Stimulated activated CD8-positive, alpha-beta memory T cell treated with anti-CD3 and anti-CD28 coated beads, Interleukin-2, amount 100 ng/mL, for 1 hour (primary cell): ENCODE data around the gene TMLHE.
"Not testable (repeated sequence)": the region's sequence is repeated elsewhere in the genome, so short reads cannot be mapped to it uniquely, and the experiment has no call there.

Source experiments
- DNase-seq, 2 donors: peaks; one replicate each; pipeline ENCODE4 v3.0.0-alpha.2; 2020; ENCODE audit warnings: low read depth in 2 of 2

TMLHE gene

DNA sequence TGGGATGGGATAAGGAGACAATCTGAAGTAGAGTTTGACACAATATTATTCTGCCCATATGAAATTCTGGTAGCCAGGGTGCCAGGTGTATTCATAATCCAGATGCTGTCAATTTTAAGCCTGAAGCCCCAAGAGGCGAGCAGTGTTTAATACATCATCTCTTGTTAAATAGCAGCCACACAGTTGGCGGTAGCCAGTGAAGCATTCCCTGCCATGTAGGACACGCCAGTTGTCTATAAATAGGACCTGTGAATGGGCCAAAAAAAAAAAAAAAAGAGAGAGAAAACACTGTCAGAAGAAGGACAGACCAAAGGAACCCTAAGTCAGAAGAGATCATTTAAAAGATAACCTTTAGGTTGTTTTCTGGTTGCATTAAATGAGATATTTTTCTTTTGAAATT lies 121.3 kb downstream of the TMLHE start:
- DNase-seq = not testable (repeated sequence)

DNA sequence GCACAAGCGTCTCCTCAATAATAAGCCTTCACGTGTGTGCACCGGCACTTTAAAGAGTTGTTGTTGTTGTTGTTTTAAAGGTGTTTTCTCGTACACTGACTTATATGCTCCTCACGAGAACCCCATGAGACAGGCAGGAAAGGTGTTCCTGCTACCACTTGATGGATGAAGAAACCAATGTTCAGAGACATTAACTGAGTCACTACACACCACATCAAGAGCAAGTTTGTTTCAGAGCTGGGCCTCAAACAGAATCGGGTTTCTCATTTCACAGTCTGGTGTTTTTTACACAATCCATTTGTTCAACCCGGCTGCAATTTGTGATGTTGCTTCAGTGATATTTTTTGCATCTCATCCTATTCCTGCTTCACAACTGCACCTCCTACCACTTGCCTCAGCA lies 135.6 kb downstream of the TMLHE start:
- DNase-seq = not testable (repeated sequence)

DNA sequence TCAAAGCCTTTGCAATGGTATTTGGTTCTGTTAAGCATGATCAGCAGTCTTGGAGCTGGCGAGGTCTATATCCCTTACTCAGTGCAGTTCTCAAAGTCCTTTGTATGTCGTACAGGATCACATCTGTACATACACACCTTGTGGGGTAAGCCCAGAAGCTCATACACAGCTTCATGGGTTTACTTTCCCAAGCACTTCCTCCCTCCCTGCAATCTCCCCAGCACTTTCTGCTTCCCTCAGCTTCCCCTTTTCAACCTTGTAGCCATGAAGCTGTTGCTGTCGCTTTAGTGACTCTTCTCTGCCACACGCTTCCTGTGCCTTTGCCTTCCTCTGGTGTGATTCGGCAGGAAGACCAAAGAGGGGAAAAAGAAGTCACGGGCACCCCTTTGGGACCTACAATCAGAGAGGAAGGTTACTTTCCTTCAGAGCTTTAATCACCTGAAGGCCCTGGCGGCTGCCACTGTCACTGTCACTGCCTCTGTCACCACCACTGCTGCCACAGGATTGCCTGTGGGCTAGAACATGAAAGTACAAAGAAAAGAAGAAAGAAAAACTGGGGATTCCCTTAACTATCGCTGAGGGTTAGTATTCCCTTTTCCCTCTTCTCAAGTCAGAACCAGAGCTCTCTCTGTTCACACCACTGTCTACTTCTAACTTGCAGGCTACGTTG lies 146.3 kb downstream of the TMLHE start:
- DNase-seq = not testable (repeated sequence)

DNA sequence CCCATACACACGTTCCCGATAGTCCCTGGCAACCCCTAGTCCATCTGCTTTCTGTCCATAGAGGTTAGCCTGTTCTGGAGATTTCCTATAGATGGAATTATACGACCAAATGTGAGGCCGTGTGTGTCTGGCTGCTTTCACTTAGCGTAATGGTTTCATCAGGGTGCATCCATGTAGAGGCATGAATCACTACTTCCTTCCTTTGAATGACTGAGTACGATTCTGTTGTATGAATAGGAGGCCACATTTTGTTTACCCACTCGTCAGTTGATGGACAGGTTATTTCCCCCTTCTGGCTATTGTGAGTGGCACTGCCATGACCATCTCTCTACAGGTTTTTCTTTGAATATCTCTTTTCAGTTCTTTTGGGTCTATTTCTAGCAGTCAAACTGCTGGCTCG lies 152.3 kb downstream of the TMLHE start:
- not testable (repeated sequence) for DNase-seq

DNA sequence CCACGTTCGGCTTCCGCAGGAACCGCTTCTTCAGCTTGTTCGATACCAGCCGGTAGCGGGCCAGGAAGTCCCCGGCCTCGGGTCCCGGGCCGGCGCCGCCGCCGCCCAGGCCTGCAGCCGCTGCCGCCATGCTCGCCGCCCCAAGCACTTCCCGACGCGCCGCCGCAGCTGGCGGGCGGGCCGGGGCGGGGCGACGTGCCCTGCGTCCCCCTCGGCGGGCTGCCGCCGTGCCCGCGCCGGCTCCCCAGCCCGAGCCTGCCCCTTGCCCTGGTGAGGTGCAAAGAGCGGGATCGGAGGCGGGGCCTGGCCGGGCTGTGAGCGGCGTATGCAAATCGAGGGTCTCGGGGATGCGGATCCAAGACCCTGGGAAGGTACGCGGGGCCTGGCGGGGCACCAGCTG lies 154.3 kb downstream of the TMLHE start, which contains the start of gene F8A3:
TSS of gene F8A3 (minus strand) at position 150 of the 400 bp plus-strand sequence. CDS start at position 130, 20 bp downstream.
- DNase-seq = not testable (repeated sequence)

DNA sequence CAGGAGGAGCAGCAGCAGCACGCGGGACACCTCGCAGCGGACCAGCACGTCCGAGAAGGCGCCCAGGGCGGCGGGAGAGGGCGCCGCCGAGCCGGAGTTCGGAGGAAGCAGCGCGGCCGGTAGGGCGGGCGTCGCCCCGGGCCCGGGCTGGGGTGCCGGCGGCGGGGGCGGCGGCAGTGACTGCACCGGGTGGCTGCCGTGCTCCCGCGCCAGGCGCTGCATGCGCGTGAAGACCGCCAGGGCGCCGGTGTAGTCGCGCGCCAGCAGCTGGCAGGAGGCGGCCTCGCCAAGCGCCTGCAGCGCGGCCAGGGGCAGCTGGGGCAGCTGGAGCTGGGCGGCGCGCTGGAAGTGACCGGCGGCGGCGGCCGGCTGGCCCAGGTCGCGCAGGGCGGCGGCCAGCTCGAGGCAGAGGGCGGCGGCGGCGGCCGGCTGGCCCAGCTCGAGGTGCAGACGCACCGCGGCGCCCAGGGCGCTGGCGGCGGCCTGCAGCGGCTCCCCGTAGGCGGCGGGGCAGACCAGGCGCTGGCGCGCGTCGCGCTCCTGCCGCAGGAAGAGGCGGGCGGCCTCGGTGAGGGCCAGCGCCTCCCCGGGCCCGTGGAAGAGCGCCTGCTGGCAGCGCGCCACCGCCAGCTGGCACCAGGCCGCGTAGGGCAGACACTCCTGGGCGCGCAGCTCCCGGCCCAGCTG lies 154.8 kb downstream of the TMLHE start:
- not testable (repeated sequence) for DNase-seq

DNA sequence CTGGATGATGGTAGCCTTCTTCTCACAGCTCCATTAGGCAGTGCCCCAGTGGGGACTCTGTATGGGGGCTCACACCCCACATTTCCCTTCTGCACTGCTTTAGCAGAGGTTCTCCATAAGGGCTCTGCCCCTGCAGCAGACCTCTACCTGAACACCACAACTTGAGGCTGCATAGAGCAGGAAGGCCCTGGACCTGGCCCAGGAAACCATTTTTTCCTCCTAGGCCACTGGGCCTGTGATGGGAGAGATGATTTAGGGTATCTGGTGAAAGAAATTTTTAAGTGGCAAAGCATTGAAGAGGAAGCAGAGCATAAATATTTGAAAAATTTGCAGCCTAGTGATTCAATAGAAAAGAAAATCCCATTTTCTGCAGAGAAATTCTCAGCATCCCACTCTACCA lies 171.7 kb downstream of the TMLHE start:
- no peak for DNase-seq
